ENCODE measurements around the gene MAPK7.

DNA sequence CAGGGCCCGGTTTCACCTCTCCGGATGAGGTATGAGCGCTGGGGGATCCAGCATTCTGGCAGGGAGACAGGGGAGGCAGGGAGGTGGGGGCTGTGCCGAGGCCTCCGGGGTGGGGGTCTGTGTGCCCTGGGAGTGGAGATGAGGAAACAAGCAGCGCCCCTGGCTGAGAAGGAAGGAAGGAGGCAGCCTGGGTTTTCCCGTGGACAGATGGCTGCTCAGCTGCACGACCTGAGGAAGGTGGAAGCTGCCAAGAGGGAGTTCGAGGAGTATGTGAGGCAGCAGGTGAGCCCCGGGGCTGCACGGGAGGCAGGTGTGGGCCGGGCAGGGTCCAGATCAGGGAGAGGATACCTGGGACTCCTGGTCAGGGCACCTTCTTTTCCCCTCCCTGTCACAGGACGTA is 37.0 kb downstream of the MAPK7 start:
- TF ChIP-seq, protein P1, sequence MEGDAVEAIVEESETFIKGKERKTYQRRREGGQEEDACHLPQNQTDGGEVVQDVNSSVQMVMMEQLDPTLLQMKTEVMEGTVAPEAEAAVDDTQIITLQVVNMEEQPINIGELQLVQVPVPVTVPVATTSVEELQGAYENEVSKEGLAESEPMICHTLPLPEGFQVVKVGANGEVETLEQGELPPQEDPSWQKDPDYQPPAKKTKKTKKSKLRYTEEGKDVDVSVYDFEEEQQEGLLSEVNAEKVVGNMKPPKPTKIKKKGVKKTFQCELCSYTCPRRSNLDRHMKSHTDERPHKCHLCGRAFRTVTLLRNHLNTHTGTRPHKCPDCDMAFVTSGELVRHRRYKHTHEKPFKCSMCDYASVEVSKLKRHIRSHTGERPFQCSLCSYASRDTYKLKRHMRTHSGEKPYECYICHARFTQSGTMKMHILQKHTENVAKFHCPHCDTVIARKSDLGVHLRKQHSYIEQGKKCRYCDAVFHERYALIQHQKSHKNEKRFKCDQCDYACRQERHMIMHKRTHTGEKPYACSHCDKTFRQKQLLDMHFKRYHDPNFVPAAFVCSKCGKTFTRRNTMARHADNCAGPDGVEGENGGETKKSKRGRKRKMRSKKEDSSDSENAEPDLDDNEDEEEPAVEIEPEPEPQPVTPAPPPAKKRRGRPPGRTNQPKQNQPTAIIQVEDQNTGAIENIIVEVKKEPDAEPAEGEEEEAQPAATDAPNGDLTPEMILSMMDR (IDR thresholded peaks at IDR 0.05) = no peak
- no peak for TF ChIP-seq POLR2AphosphoS5 (IDR thresholded peaks at IDR 0.05)

Data from breast epithelium (tissue), 3 donors.